Spleen (tissue), 11 donors: ENCODE measurements around the gene SDHC. TPM values are rescaled to one million over a fixed set of nuclear protein-coding genes. Genes with fewer than 3 reads are reported as not detected.
A peak's percentile ranks its signal among the peaks of the same experiment; 100 is the strongest.
"Not testable (repeated sequence)": the region's sequence is repeated elsewhere in the genome, so short reads cannot be mapped to it uniquely, and the experiment has no call there.

Experiments used
- DNase-seq: peaks from one replicate; pipeline ENCODE4 v3.0.0-alpha.2; 2020
- H3K27ac ChIP-seq, 8 donors: fragments of 200-600 bp; sonication (generic) in 7 of 8; 1 replicate in 4 of 8; 2 replicates in 4 of 8; pipeline versions ENCODE4 v1.5.0 to v1.8.0; 2016 to 2021; ENCODE audit warnings: inconsistent platforms in 4 of 8, mild to moderate bottlenecking in 4 of 8, moderate library complexity in 1 of 8
- H3K27me3 ChIP-seq, 7 donors: fragments of 200-600 bp; sonication (generic) in 6 of 7; replicated peaks in 1 of 7; 1 replicate in 4 of 7; 2 replicates in 3 of 7; pipeline versions ENCODE4 v1.5.0 to v1.8.0; 2016 to 2021; ENCODE audit warnings: inconsistent platforms in 3 of 7, mild to moderate bottlenecking in 1 of 7
- H3K36me3 ChIP-seq, 6 donors: fragments of 200-600 bp; sonication (generic) in 5 of 6; 1 replicate in 4 of 6; 2 replicates in 2 of 6; pipeline versions ENCODE4 v1.5.0 to v1.8.0; 2016 to 2021; ENCODE audit warnings: inconsistent platforms in 2 of 6
- H3K4me1 ChIP-seq, 6 donors: fragments of 200-600 bp; sonication (generic) in 5 of 6; 1 replicate in 3 of 6; 2 replicates in 3 of 6; pipeline versions ENCODE4 v1.5.0 to v1.8.0; 2016 to 2021; ENCODE audit warnings: inconsistent platforms in 3 of 6
- H3K4me3 ChIP-seq, 8 donors: fragments of 200-600 bp; sonication (generic) in 7 of 8; 1 replicate in 4 of 8; 2 replicates in 4 of 8; pipeline versions ENCODE4 v1.5.0 to v1.8.0; 2016 to 2021; ENCODE audit warnings: inconsistent platforms in 4 of 8, mild to moderate bottlenecking in 4 of 8, moderate library complexity in 2 of 8
- H3K9me3 ChIP-seq, 8 donors: fragments of 200-600 bp; sonication (generic) in 7 of 8; 1 replicate in 4 of 8; 2 replicates in 4 of 8; pipeline versions ENCODE4 v1.5.0 to v1.8.0; 2016 to 2021; ENCODE audit warnings: inconsistent platforms in 4 of 8
- CTCF ChIP-seq, 11 experiments: fragments of 200-600 bp in 7 of 11; fragments of 450-650 bp in 4 of 11; sonication (generic) in 4 of 11; IDR thresholded peaks in 8 of 11; conservative IDR thresholded peaks in 3 of 11; 1 replicate in 7 of 11; 2 replicates in 4 of 11; pipeline versions ENCODE4 v1.4.0 to v1.8.0; 2016 to 2021; ENCODE audit warnings: antibody characterized with exemption in 11 of 11, inconsistent platforms in 4 of 11, mild to moderate bottlenecking in 1 of 11
- POLR2A ChIP-seq, 3 donors: fragments of 450-650 bp; IDR thresholded peaks; one replicate each; pipeline ENCODE4 v1.5.1; 2017; ENCODE audit warnings: antibody characterized with exemption in 3 of 3, mild to moderate bottlenecking in 1 of 3
- POLR2AphosphoS5 ChIP-seq, 3 donors: sonication (generic); formaldehyde crosslinking; IDR thresholded peaks; one replicate each; pipeline ENCODE4 v1.5.1; 2017; ENCODE audit warnings: antibody characterized with exemption in 3 of 3
- WGBS, 5 donors: extraction: QIAGEN DNeasy Blood & Tissue Kit in 3 of 5; methylation state at CpG; one replicate each; pipeline versions ENCODE4 v1.1.5 to v1.1.7; 2013 to 2018; 5-methylcytosine and 5-hydroxymethylcytosine counted together
- intact Hi-C: fragments of 100-400 bp; cut with DNase I; formaldehyde crosslinking; loops from one replicate; pipeline ENCODE4 v1.15.0; 2023; ENCODE audit warnings: low total_unique reads
- polyA plus RNA-seq, 3 donors: library from polyadenylated mRNA; stranded (reverse); fragments of 200-250 nt; gene quantifications; one replicate each; pipeline ENCODE4 v1.2.1, GENCODE V29; 2013
- total RNA-seq, 7 donors: library from RNA; depleted of rRNA in 3 of 7; stranded (reverse); fragments of >200 nt in 3 of 7; fragmentation: NEBNext Ultra II Directional in 4 of 7; extraction: Animal tissue kit (Norgen Biotek cat#: 25700) in 4 of 7; gene quantifications; one replicate each; pipeline versions ENCODE4 v1.1.0 to v1.2.1, GENCODE V29; 2016 to 2021
- donor health status: healthy with polysubstance abuse.
- donor health status: DM: no; HTN: no; CAD: no; lungs with moderate emphysema.
- donor health status: DM: no; HTN: no; CAD: no.
- donor health status: Bipolar disorder and iron deficiency.
- donor health status: healthy.
- donor health status: DM: no; HTN: no; CAD: no.
- donor health status: DM: yes; HTN: yes; CAD: no.

The SDHC gene
- total and polyA plus RNA-seq, 10 donors = 57.0 to 170 (median 133) TPM

- Histone ChIP-seq H3K27me3 (no peaks in the 10 kb centered on the region), H3K4me1 (peaks cover 13 to 31% (median 21%) of the 10 kb centered on the region in 6 donors), H3K27ac (no peak overlapping the region), H3K4me3 (no peak overlapping the region), H3K9me3 (no peaks in the 10 kb centered on the region), H3K36me3 (no peaks in the 10 kb centered on the region)
- 91 to 96% (median 95%) methylated on average over 8 of the region's 8 CpGs for WGBS, 5 donors
- no peak for DNase-seq
- TF ChIP-seq POLR2AphosphoS5 (IDR thresholded peaks at IDR 0.05) = no peak
- TF ChIP-seq POLR2A (IDR thresholded peaks at IDR 0.05) = no peak
- TF ChIP-seq CTCF (IDR thresholded peaks at IDR 0.05 in 8 of 11, conservative IDR thresholded peaks at IDR 0.05 in 3 of 11) = no peak
- intact Hi-C loops = no loop called here
Observed at GRCh38 chr1:161391611-161392010, 77.4 kb downstream of the SDHC start.

GRCh38 chr1:161393151-161393550 lies 79.0 kb downstream of the SDHC start:
- TF ChIP-seq POLR2A (IDR thresholded peaks at IDR 0.05) = no peak
- TF ChIP-seq CTCF (IDR thresholded peaks at IDR 0.05 in 8 of 11, conservative IDR thresholded peaks at IDR 0.05 in 3 of 11) = no peak
- no peak for TF ChIP-seq POLR2AphosphoS5 (IDR thresholded peaks at IDR 0.05)

GRCh38 chr1:161397038-161397437 lies 82.9 kb downstream of the SDHC start:
- H3K4me1 ChIP-seq = peaks cover 0 to 28% (median 24%) of the 10 kb centered on the region in 6 donors
- H3K27ac ChIP-seq, H3K9me3 ChIP-seq, H3K4me3 ChIP-seq, DNase-seq, H3K27me3 ChIP-seq, intact Hi-C loops, H3K36me3 ChIP-seq: not testable (repeated sequence)
- WGBS, 5 donors = 96 to 99% (median 97%) methylated on average over 8 of the region's 8 CpGs

More at GRCh38 chr1:161393151-161393550, 79.0 kb downstream of the SDHC start:
- no peak overlapping the region for H3K27ac ChIP-seq
- intact Hi-C loops = no loop called here
- no peaks in the 10 kb centered on the region for H3K9me3 ChIP-seq
- H3K4me3 ChIP-seq = no peak overlapping the region
- no peaks in the 10 kb centered on the region for H3K36me3 ChIP-seq
- H3K27me3 ChIP-seq = no peaks in the 10 kb centered on the region
- no peak for DNase-seq
- peaks cover 10 to 23% (median 17%) of the 10 kb centered on the region in 6 donors for H3K4me1 ChIP-seq

- DNase-seq = no peak
- intact Hi-C loops = no loop called here
- 8 to 20% (median 11%) methylated on average over 17 of the region's 17 CpGs for WGBS, 5 donors
- Histone ChIP-seq H3K27me3 (peaks cover 0 to 1% (median 0%) of the 10 kb centered on the region in 7 donors), H3K4me3 (peak overlapping the region; percentile 55 to 90 (median 66)), H3K27ac (peak overlapping the region; percentile 97 to 100 (median 100)), H3K4me1 (peaks cover 0 to 29% (median 25%) of the 10 kb centered on the region in 6 donors), H3K9me3 (no peaks in the 10 kb centered on the region), H3K36me3 (no peaks in the 10 kb centered on the region)
- TF ChIP-seq POLR2AphosphoS5 (IDR thresholded peaks at IDR 0.05) (no peak), CTCF (IDR thresholded peaks at IDR 0.05 in 8 of 11, conservative IDR thresholded peaks at IDR 0.05 in 3 of 11) (no peak), POLR2A (IDR thresholded peaks at IDR 0.05) (no peak)
Observed at GRCh38 chr1:161398900-161399256, 84.7 kb downstream of the SDHC start.
